Muscle of back (tissue), 11 donors: Measurements from ENCODE around the gene KDELR3. TPM values are rescaled to one million over a fixed set of nuclear protein-coding genes. Genes with fewer than 3 reads are reported as not detected.
"Not testable (repeated sequence)": the region's sequence is repeated elsewhere in the genome, so short reads cannot be mapped to it uniquely, and the experiment has no call there.

ENCODE experiments used
- DNase-seq, 3 donors: peaks; one replicate each; pipeline versions ENCODE4 v3.0.0 to v3.0.0-alpha.2; 2013
- polyA plus RNA-seq, 10 donors: library from polyadenylated mRNA; unstranded; fragments of 120-200 nt; gene quantifications; one replicate each; pipeline ENCODE4 v1.2.1, GENCODE V29; 2013; ENCODE audit not compliant: insufficient read length in 10 of 10

Gene KDELR3
- polyA plus RNA-seq, 10 donors, result 24.8 to 43.4 (median 37.7) TPM

DNA sequence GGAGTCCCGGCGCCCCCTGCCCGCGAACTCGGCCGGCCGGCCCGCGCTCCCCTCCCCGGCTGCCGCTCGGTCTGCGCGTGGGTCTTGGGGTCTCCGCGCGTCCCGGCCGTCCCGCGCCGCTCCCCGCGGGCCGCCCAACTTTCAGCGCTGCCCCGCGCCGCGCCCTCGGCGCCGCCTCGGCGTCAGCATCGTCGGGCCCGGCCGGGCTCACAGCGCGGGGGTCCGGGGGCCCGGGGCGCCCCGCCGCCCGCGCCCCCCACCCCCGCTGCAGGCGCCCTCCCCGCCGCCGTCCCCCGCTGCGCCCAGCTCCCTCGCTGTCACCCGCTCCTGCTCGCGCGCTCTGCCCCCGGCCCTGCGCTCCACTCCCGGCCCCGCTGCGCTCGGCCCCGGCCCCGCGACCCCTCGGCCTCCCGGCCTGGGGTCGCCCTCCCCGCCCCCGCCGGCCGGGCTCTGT is 12.8 kb upstream of the KDELR3 start, which contains the start of gene KCNJ4:
Gene KCNJ4 (minus strand): TSS at position 124 of the 454 bp plus-strand sequence. CDS start 27,067 bp downstream, outside the sequence.
- DNase-seq, result no peak

GRCh38 chr22:38455530-38456271 is 12.2 kb upstream of the KDELR3 start:
- DNase-seq, result peak in 2 of 3 donors; percentile 48 to 68

DNA sequence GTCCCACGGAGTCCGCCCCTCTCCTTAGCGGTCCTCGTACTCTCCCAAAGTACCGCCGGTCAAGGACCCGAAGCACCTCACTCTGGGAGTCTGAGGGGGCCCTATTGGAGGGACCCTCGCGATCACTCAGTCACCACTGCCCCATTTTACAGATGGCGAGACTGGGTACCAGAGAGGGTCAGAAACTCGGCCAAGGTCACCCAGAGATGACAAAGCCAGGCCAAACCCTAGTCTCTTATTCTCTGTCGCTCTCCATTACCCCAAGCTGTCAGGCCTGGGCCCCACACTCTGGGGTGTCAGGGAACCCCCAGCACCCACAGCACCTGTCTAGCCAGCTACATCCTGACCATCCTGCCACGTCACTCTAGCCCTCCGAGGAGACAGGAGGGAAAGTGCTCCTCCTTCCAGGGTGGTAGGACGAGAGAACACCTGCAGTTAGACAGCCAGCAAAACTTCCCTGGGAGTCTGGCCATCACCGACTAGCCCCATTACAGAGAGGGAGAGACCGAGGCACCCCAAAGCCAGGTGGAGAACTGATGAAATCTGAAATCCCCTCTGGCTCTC is 11.5 kb upstream of the KDELR3 start:
- DNase-seq, result no peak

DNA sequence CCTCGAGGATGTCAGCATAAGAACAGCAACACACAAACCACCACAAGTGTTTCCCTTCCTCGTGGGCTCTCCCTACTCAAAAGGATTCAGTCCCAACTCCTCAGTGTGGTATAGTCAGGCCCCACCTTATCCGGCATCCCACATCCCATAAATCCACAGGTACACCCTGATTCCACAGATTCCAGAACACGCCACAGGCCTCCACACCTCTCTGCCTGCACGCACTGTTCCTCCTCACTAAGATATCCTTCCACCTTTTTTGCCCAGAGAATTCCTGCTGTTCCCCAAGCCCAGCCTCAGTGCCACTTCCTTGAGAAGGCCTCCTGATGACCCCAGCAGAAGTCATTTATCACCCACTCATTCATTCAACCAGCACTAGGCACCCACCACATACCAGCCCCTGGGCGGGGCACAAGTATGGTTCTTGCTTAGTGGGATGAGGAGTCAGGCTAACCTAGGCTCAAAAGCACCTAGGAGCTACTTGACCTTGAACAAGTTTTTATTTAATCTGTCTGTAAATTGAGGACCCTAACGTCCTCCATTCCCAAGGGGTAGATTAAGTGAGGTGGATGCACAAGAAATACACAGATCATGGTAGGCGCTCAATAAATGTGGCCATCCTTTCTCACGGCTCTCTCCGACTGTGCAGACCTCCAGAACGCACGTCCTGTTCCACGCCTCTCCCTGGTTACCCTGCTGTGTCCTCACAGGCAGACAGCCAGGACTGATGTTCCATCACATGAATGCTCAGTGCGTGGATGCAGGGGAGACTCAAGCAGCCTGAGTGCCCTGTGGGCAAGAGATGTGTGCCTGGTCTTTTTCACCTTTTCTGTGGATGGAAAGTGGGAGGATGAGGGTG is 10.8 kb upstream of the KDELR3 start:
- peak in 1 of 3 donors; percentile 30 for DNase-seq

DNA sequence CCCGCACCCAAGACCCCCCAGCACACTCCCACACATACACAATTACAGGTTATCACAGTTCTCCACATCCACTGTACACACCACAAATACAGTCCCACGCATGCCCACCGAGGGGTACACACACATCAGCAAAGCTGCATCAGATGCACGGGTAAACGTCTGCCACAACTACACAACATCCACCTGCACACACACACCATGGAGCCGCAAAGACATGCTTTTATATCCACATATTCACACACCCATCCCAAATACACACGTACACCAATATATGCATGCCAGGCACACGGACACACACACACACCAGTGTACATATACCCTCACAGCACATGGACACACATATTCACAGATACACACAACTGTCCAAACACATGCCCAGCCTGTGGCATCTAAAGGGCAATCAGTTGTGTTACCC is 7.5 kb upstream of the KDELR3 start:
- no peak for DNase-seq

GRCh38 chr22:38461057-38461413 is 6.9 kb upstream of the KDELR3 start:
- no peak for DNase-seq

DNA sequence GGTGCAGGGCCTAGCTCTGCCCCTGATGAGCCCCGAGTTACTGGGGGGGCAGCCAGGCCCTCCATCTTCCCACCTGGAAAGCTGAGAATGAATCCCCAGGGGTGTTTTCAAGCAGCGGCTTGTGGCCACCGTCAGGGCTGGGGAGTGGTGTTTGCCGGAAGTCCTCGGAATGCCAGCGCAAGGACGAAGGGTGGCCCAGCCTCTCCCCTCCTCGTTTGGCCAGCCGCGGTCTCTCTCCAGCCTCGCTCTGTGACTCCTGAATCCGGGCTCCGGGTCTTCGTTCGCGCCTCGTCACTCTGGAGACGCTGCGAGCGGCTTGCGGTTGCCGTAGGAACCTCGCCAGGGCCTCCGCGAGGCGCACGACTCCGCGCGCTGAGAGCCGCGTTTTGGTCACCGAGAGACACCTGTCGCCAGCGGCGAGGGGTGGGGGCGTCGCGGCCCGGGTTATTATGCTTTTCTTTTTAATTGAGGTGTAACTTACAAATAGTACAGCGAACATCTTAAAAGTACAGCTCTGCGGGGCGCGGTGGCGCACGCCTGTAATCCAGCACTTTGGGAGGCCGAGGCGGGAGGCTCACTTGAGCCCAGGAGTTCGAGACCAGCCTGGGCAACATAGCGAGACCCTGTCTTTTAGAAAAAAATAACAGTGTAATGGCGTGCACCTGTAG is 6.3 kb upstream of the KDELR3 start:
- DNase-seq, result peak; percentile 70 to 94 (median 84)

GRCh38 chr22:38462960-38463784 is 4.7 kb upstream of the KDELR3 start:
- peak in 2 of 3 donors; percentile 51 to 75 for DNase-seq

DNA sequence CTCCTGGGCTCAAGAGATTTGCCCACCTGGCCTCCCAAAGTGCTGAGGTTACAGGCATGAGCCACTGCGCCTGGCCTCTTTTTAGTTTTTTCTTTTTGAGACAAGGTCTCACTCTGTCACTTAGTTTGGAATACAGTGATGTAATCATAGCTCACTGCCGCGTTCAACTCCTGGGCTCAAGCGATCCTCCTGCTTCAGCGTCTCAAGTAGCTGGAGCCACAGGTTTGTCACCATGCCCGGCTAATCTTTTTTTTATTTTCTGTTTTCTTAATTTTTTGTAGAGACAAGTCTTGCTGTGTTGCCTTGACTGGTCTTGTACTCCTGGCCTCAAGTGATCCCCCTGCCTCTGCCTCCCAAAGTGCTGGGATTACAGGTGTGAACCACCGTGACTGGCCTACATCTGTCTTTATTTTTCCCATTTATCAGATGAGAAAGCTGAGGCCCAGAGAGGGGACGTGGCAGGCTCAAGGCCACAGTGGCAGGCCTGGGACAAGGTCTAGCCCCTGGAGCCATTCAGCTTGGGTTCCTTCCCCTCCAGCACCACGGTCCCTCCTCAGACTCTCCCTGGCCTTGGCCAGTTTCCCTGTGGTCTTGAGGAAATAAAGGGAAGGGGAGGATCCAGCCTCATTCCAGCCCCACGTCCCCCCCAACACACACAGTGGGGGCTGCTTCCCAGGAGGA is 2.8 kb upstream of the KDELR3 start:
- DNase-seq, result no peak

DNA sequence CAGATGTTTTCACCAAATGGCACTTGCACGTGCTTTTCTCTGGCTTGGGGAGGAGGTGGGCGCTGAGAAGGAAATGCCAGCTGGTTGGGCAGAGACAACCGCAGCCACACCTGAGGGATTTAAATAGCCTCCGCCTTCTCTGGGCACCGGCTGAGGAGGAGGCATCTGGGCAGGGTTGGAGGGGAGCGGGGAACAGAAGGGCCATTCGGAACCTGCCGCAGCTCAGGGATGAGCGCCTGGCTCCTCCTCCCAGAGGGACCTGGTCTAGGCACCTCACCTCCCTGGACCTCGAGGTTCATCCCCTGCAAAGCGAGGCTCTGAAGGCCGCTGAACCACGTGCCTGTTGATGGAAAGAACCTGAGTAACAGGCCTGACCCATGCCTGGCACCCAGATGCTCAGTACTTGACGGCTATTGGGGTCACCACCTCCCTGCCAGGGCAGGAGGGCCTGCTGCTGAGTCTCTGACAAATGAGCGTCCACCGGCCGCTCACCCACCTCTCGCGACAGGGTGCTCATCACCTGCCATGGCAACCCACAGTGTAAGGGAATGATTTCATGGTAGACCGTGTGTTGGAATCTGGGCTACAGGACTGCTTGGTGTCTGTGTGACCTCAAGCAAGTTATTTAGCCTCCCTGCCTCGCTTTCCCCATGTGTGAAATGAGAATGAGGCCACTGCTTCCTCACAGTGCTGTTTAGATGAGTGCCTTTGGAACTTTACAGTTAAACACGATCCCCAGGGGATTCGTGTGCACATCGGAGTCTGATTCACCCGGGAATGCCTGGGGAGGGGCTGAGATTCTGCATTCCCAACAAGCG is 2.0 kb upstream of the KDELR3 start:
- no peak for DNase-seq

DNA sequence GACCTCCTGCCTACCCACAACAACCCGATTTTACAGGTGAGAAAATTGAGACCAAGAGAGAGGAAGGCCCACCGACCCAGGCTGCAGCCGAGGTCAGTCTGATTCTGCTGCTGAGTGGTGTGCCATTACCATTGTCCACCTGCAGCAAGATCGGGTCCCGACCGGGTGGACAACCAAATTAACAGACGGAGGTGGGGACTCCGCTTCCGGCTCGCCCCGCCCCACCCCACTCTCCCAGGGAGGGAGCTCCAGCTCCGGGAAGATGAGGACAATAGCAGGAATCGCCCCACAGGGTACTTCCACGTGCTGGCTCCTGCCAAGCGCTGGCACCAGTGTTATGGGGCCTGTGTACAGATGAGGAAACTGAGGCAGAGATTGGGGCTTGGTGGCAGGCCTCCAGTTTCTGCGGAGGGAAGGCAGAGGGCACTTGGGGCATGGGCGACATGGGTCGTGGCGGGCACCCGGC is 425 bp upstream of the KDELR3 start:
- peak in 1 of 3 donors; percentile 61 for DNase-seq

GRCh38 chr22:38468443-38469305 is 778 bp downstream of the KDELR3 start:
- no peak for DNase-seq

GRCh38 chr22:38469306-38469781 is 1.4 kb downstream of the KDELR3 start:
- DNase-seq, result peak in 1 of 3 donors; percentile 16

- DNase-seq, result not testable (repeated sequence)
Measured at GRCh38 chr22:38470179-38470578, 2.3 kb downstream of the KDELR3 start.

- no peak for DNase-seq
Measured at GRCh38 chr22:38471237-38471636, 3.3 kb downstream of the KDELR3 start.

DNA sequence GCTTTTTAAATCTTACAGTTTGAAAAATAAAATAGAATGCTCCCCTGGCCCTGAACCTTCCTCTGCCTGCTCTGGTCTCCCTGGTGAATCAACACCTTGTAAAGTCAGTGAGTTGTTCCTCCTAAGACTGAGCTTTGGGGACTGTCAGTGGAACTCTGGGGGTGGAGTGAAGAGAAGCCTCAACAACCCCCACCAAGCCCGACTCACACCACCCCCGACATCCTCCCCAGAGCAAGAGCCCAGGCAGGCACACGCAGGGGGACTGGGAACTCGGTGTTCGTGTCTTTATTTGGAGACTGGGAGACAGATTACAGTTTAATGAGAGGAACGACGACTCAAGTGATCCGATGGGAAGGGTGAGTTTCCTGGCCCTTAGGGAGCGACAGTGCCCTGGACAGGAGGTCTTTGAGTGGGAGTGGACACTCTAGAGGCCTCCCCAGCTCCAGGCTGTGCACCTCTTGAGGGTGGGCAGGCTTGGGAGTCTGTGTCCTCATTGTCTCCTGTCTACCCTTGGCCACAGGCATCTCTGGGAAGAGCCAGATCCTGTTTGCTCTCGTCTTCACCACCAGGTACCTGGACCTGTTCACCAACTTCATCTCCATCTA is 6.2 kb downstream of the KDELR3 start:
- DNase-seq, result no peak

DNA sequence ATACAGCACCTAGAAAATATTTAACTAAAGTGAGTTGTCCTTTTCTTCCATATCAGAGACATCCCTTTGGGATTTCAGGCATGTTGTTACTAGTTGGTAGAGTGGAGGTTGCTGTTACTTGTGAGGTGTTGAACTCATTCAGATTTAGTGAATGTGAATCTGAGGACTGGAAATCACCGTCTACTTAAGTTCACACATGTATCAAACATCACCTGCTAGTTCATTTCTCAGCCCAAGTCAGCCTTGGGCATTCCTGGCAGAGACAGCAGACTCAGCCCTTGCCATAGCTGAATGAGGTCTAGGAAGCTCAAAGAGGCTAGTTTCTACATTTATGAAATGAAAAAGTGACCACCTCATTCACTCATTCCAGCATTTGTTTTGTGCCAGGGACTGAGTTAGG is 9.7 kb downstream of the KDELR3 start:
- peak in 1 of 3 donors; percentile 7 for DNase-seq
